ENCODE results near the gene OXNAD1.

DNA sequence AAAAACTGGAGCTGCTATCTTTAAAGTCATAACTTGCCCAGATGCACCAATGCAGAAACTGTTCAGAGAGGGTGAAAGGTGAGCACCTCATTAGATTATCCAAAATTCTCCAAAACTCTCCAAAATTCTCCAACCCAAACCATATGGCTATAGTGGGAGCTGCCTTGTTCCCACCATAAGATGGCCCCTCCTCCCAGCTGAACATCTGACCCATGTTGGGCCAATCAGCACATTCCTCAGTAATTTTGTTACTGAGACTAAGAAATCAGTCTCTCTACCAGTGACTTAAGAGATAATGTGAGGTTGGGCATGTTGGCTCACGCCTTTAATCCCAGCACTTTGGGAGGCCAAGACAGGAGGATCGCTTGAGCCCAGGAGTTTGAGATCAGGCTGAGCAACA lies 33.0 kb upstream of the OXNAD1 start:
- TF ChIP-seq EZH2phosphoT487 (IDR thresholded peaks at IDR 0.05; ENCODE audit: insufficient read depth, low read depth) (no peak), EZH2 (IDR thresholded peaks at IDR 0.05; ENCODE audit: insufficient read depth, poor library complexity, severe bottlenecking) (no peak)

Data from GM23248 (cell line).